ENCODE results near the gene CASKIN2.

Gene CASKIN2

GRCh38 chr17:75506888-75507287, 8.4 kb downstream of the CASKIN2 start:
- no peak overlapping the region for H3K4me3 ChIP-seq (ENCODE audit: low read length)
- H3K9me2 ChIP-seq (replicated peaks; ENCODE audit: control insufficient read depth, low read length), result no peaks in the 10 kb centered on the region
- no peaks in the 10 kb centered on the region for H4K20me1 ChIP-seq (ENCODE audit: control insufficient read depth, insufficient read depth, low read depth, low read length)
- no peak for TF ChIP-seq EZH2phosphoT487 (IDR thresholded peaks at IDR 0.05; ENCODE audit: borderline replicate concordance, low read length)
- no peak for TF ChIP-seq CTCF (IDR thresholded peaks at IDR 0.05; ENCODE audit: low read depth, low read length, poor library complexity, severe bottlenecking)
- no peaks in the 10 kb centered on the region for H3K4me1 ChIP-seq (ENCODE audit: control insufficient read depth, low read length)
- H3K27me3 ChIP-seq (ENCODE audit: control insufficient read depth, low read length), result no peaks in the 10 kb centered on the region
- no peaks in the 10 kb centered on the region for H3F3A ChIP-seq (ENCODE audit: control insufficient read depth, insufficient read depth)
- H3K36me3 ChIP-seq (ENCODE audit: control insufficient read depth, low read length), result no peaks in the 10 kb centered on the region
- no peak overlapping the region for H3K27ac ChIP-seq (ENCODE audit: low read depth, low read length)
- H3K79me2 ChIP-seq (ENCODE audit: control insufficient read depth, low read length), result no peaks in the 10 kb centered on the region
- H3K4me2 ChIP-seq (ENCODE audit: low read length), result no peak overlapping the region
- H3K9me3 ChIP-seq (ENCODE audit: control insufficient read depth, insufficient read depth, low read length), result no peaks in the 10 kb centered on the region

- no peaks in the 10 kb centered on the region for H3K36me3 ChIP-seq (ENCODE audit: control insufficient read depth, low read length)
- H3K4me1 ChIP-seq (ENCODE audit: control insufficient read depth, low read length), result no peaks in the 10 kb centered on the region
- no peaks in the 10 kb centered on the region for H3K9me3 ChIP-seq (ENCODE audit: control insufficient read depth, insufficient read depth, low read length)
These were observed 9.2 kb downstream of the CASKIN2 start for GRCh38 chr17:75506134-75506533.

DNA sequence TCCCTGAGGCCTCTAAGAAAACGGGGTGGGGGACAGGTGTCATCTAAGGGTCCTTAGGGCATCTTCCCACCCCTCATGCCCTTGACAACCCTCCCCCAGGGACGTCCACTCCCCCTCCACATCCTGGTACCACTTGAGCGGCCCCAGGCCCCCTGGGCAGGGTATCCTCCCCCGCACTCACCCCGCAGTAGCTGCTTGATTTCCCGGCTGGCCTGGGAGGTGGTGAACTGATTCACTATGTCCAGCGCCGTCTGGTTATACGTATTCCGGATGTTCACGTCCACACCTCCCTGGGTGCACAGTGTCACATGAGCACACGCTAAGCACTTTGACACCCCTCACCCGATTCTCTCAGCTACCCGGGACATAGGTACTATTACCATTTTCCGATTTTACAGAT, 9.7 kb downstream of the CASKIN2 start:
- Histone ChIP-seq H4K20me1 (ENCODE audit: control insufficient read depth, insufficient read depth, low read depth, low read length) (no peaks in the 10 kb centered on the region), H3K4me1 (ENCODE audit: control insufficient read depth, low read length) (no peaks in the 10 kb centered on the region)

More at GRCh38 chr17:75506134-75506533, 9.2 kb downstream of the CASKIN2 start:
- Histone ChIP-seq H3F3A (ENCODE audit: control insufficient read depth, insufficient read depth) (no peaks in the 10 kb centered on the region), H3K79me2 (ENCODE audit: control insufficient read depth, low read length) (no peaks in the 10 kb centered on the region), H3K4me2 (ENCODE audit: low read length) (no peak overlapping the region), H3K9me2 (replicated peaks; ENCODE audit: control insufficient read depth, low read length) (no peaks in the 10 kb centered on the region), H4K20me1 (ENCODE audit: control insufficient read depth, insufficient read depth, low read depth, low read length) (no peaks in the 10 kb centered on the region), H3K27ac (ENCODE audit: low read depth, low read length) (no peak overlapping the region), H3K27me3 (ENCODE audit: control insufficient read depth, low read length) (no peaks in the 10 kb centered on the region), H3K4me3 (ENCODE audit: low read length) (no peak overlapping the region)
- TF ChIP-seq EZH2phosphoT487 (IDR thresholded peaks at IDR 0.05; ENCODE audit: borderline replicate concordance, low read length) (no peak), CTCF (IDR thresholded peaks at IDR 0.05; ENCODE audit: low read depth, low read length, poor library complexity, severe bottlenecking) (no peak)

More for the DNA sequence above, 9.7 kb downstream of the CASKIN2 start:
- H3K27me3 ChIP-seq (ENCODE audit: control insufficient read depth, low read length), result no peaks in the 10 kb centered on the region
- H3K4me3 ChIP-seq (ENCODE audit: low read length), result no peak overlapping the region
- H3K36me3 ChIP-seq (ENCODE audit: control insufficient read depth, low read length), result no peaks in the 10 kb centered on the region
- no peaks in the 10 kb centered on the region for H3K79me2 ChIP-seq (ENCODE audit: control insufficient read depth, low read length)
- no peaks in the 10 kb centered on the region for H3F3A ChIP-seq (ENCODE audit: control insufficient read depth, insufficient read depth)
- no peaks in the 10 kb centered on the region for H3K9me2 ChIP-seq (replicated peaks; ENCODE audit: control insufficient read depth, low read length)
- H3K9me3 ChIP-seq (ENCODE audit: control insufficient read depth, insufficient read depth, low read length), result no peaks in the 10 kb centered on the region
- no peak overlapping the region for H3K4me2 ChIP-seq (ENCODE audit: low read length)
- no peak overlapping the region for H3K27ac ChIP-seq (ENCODE audit: low read depth, low read length)
- TF ChIP-seq CTCF (IDR thresholded peaks at IDR 0.05; ENCODE audit: low read depth, low read length, poor library complexity, severe bottlenecking), result no peak
- no peak for TF ChIP-seq EZH2phosphoT487 (IDR thresholded peaks at IDR 0.05; ENCODE audit: borderline replicate concordance, low read length)
